ENCODE data around the gene AADAT.

The AADAT gene

DNA sequence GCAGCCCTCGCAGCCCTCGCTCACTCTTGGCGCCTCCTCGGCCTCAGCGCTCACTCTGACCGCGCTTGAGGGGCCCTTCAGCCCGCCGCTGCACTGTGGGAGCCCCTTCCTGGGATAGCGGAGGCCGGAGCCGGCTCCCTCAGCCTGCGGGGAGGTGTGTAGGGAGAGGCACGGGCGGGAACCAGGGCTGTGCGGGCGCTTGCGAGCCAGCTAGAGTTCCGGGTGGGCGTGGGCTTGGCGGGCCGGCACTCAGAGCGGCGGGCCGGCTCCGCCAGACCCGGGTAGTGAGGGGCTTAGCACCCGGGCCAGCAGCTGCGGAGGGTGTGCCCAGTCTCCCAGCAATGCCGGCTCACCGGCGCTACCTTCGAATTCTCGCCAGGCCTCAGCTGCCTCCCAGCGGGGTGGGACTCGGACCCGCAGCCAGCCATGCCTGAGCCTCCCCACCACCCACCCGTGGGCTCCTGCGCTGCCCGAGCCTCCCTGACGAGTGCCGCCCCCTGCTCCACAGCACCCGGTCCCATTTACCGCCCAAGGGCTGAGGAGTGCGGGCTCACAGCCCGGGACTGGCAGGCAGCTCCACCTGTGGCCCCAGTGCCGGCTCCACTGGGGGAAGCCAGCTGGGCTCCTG lies 1.4 kb upstream of the AADAT start:
- no peak for DNase-seq (ENCODE audit: low spot score)
- in situ Hi-C loops (cut with MboI; ENCODE audit: low pct_unique_long_range_greater_than_20kb, low sequenced_read_pairs, unreplicated experiment), result no loop called here
- TF ChIP-seq, protein P1, sequence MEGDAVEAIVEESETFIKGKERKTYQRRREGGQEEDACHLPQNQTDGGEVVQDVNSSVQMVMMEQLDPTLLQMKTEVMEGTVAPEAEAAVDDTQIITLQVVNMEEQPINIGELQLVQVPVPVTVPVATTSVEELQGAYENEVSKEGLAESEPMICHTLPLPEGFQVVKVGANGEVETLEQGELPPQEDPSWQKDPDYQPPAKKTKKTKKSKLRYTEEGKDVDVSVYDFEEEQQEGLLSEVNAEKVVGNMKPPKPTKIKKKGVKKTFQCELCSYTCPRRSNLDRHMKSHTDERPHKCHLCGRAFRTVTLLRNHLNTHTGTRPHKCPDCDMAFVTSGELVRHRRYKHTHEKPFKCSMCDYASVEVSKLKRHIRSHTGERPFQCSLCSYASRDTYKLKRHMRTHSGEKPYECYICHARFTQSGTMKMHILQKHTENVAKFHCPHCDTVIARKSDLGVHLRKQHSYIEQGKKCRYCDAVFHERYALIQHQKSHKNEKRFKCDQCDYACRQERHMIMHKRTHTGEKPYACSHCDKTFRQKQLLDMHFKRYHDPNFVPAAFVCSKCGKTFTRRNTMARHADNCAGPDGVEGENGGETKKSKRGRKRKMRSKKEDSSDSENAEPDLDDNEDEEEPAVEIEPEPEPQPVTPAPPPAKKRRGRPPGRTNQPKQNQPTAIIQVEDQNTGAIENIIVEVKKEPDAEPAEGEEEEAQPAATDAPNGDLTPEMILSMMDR (IDR thresholded peaks at IDR 0.05; ENCODE audit: extremely low read depth, insufficient read depth, missing control alignments), result no peak

GRCh38 chr4:170090352-170091052 lies 746 bp upstream of the AADAT start:
- TF ChIP-seq, protein P1 (IDR thresholded peaks at IDR 0.05; ENCODE audit: extremely low read depth, insufficient read depth, missing control alignments), result no peak
- DNase-seq (ENCODE audit: low spot score), result no peak
- in situ Hi-C loops (cut with MboI; ENCODE audit: low pct_unique_long_range_greater_than_20kb, low sequenced_read_pairs, unreplicated experiment), result no loop called here

GRCh38 chr4:170089274-170089667 lies 485 bp downstream of the AADAT start:
- in situ Hi-C loops (cut with MboI; ENCODE audit: low pct_unique_long_range_greater_than_20kb, low sequenced_read_pairs, unreplicated experiment), result no loop called here
- peak; percentile 20 for DNase-seq (ENCODE audit: low spot score)
- TF ChIP-seq, protein P1 (IDR thresholded peaks at IDR 0.05; ENCODE audit: extremely low read depth, insufficient read depth, missing control alignments), result no peak

GRCh38 chr4:170088716-170089115 lies 1.0 kb downstream of the AADAT start:
- TF ChIP-seq, protein P1 (IDR thresholded peaks at IDR 0.05; ENCODE audit: extremely low read depth, insufficient read depth, missing control alignments), result no peak
- in situ Hi-C loops (cut with MboI; ENCODE audit: low pct_unique_long_range_greater_than_20kb, low sequenced_read_pairs, unreplicated experiment), result no loop called here
- no peak for DNase-seq (ENCODE audit: low spot score)

DNA sequence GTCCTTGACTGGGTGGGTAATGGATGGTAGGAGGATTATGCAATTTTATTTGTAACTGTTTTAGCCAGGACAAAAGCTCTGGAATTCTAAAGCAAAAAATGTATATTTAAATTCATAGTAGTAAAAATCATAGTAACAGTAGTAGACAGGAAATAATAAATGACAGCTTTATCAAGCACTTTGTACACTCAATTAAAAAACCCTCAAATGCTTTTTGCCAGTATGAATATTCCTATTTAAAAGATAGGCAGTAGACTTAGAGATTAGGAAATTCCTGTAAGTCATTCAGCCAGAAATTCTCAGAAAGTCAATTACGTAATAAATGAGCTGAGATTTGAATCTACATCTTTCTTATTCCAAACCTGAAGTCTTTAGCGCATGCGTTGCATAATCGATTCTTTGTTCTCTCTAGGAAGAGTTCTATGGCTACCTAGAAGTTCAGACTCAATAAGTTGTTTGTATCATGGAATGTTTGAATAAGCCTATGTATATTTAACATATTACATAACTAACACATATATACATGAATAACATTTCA lies 2.5 kb downstream of the AADAT start:
- in situ Hi-C loops (cut with MboI; ENCODE audit: low pct_unique_long_range_greater_than_20kb, low sequenced_read_pairs, unreplicated experiment), result no loop called here
- no peak for DNase-seq (ENCODE audit: low spot score)
- TF ChIP-seq, protein P1 (IDR thresholded peaks at IDR 0.05; ENCODE audit: extremely low read depth, insufficient read depth, missing control alignments), result no peak

DNA sequence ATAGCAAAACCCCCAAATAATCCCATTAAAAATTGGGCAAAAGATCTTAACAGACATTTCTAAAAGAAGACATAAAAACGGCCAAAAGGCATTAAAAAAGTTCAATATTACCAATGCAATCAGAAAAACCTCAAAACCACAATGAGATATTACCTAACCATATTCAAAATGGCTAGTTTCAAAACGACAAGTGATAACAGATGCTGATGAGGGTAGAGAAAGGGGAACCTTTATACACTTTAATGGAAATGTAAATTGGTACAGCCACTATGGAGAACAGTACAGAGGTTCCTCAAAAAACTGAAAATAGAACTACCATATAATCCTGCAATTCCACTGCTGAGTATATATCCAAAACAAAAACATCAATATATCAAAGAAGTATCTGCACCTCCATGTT lies 6.2 kb downstream of the AADAT start:
- no peak for DNase-seq (ENCODE audit: low spot score)
- in situ Hi-C loops (cut with MboI; ENCODE audit: low pct_unique_long_range_greater_than_20kb, low sequenced_read_pairs, unreplicated experiment), result no loop called here
- TF ChIP-seq, protein P1 (IDR thresholded peaks at IDR 0.05; ENCODE audit: extremely low read depth, insufficient read depth, missing control alignments), result no peak

All from GM13977 (cell line).